Testis (tissue), 2 donors: ENCODE results near the gene TLCD5.

ENCODE experiments used
- CTCF ChIP-seq, 3 experiments: fragments of 450-650 bp in 2 of 3; fragments of 200-600 bp in 1 of 3; sonication (generic) in 1 of 3; IDR thresholded peaks; one replicate each; pipeline ENCODE4 v1.5.1; 2016 to 2019; ENCODE audit warnings: antibody characterized with exemption in 3 of 3, mild to moderate bottlenecking in 2 of 3, moderate library complexity in 1 of 3
- POLR2A ChIP-seq: fragments of 450-650 bp; IDR thresholded peaks from one replicate; pipeline ENCODE4 v1.6.1; 2017; ENCODE audit warnings: antibody characterized with exemption, mild to moderate bottlenecking, moderate library complexity

GRCh38 chr11:120381401-120381800 lies 56.3 kb downstream of the TLCD5 start:
- TF ChIP-seq CTCF (IDR thresholded peaks at IDR 0.05) (no peak), POLR2A (no peak)
